Breast epithelium (tissue), 3 donors: ENCODE measurements around the gene ABCC1.

Experiments
- POLR2A ChIP-seq: fragments of 450-650 bp; IDR thresholded peaks from one replicate; pipeline ENCODE4 v1.6.1; 2016; ENCODE audit warnings: antibody characterized with exemption, mild to moderate bottlenecking, moderate library complexity
- TF ChIP-seq, protein P1 (sequence below), 3 donors: fragments of 450-650 bp; IDR thresholded peaks; one replicate each; pipeline ENCODE4 v1.5.1; 2016 to 2017; ENCODE audit warnings: antibody characterized with exemption in 3 of 3, mild to moderate bottlenecking in 3 of 3, moderate library complexity in 3 of 3

DNA sequence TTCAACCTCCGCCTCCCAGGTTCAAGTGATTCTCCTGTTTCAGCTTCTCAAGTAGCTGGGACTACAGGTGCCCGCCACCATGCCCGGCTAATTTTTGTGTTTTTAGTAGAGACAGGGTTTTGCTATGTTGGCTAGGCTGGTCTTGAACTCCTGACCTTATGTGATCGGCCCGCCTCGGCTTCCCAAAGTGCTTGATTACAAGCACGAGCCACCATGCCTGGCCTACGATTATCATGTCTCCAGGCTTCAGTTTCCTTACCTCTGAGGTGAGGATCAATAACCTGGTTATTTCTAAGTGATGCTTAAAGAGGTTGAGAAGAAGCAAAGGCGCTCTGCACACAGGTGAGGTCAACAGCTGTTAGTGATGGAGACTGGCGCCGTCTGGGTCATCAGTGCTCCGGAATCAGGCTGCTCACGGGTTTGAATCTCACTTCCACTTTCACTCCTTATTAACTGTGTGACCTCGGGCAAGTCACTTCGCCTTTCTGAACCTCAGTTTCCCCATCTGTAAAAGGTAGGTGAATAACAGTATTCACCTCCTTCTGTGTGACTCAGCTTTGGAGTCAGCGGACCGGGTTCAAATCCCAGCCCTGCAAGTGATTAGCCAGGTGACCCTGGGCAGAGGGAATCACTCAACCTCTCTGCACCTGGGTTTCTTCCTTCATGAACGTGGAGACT lies 745 bp upstream of the ABCC1 start:
- TF ChIP-seq, protein P1, sequence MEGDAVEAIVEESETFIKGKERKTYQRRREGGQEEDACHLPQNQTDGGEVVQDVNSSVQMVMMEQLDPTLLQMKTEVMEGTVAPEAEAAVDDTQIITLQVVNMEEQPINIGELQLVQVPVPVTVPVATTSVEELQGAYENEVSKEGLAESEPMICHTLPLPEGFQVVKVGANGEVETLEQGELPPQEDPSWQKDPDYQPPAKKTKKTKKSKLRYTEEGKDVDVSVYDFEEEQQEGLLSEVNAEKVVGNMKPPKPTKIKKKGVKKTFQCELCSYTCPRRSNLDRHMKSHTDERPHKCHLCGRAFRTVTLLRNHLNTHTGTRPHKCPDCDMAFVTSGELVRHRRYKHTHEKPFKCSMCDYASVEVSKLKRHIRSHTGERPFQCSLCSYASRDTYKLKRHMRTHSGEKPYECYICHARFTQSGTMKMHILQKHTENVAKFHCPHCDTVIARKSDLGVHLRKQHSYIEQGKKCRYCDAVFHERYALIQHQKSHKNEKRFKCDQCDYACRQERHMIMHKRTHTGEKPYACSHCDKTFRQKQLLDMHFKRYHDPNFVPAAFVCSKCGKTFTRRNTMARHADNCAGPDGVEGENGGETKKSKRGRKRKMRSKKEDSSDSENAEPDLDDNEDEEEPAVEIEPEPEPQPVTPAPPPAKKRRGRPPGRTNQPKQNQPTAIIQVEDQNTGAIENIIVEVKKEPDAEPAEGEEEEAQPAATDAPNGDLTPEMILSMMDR (IDR thresholded peaks at IDR 0.05), result no peak
- TF ChIP-seq POLR2A, result no peak
